Measurements from ENCODE around the gene MED13.

MED13 gene

GRCh38 chr17:62064029-62064790 is 868 bp downstream of the MED13 start:
- peak overlapping the region; percentile 89 for H3K4me2 ChIP-seq (ENCODE audit: low read length, poor library complexity, severe bottlenecking)
- H3K9me3 ChIP-seq (ENCODE audit: control insufficient read depth, low read length): no peaks in the 10 kb centered on the region
- peak overlapping the region; percentile 86 to 99 for H3K4me3 ChIP-seq (ENCODE audit: insufficient read depth in 1 of 2, low read depth in 1 of 2, low read length in 2 of 2)
- peaks cover 6% of the 10 kb centered on the region for H3K4me1 ChIP-seq (ENCODE audit: control insufficient read depth, insufficient read depth, low read depth, low read length)
- H4K8ac ChIP-seq (ENCODE audit: low read length): no peak overlapping the region
- no peak overlapping the region for H2BK5ac ChIP-seq (ENCODE audit: low read depth, low read length, poor library complexity, severe bottlenecking)
- peak overlapping the region in 1 of 2 experiments; percentile 90 for H3K4ac ChIP-seq (ENCODE audit: low read depth in 1 of 2, low read length in 2 of 2)
- H3K23ac ChIP-seq (ENCODE audit: low read length in 2 of 2): no peak overlapping the region
- no peak overlapping the region for H2BK15ac ChIP-seq (ENCODE audit: low read depth, poor library complexity, severe bottlenecking)
- no peak overlapping the region for H2BK12ac ChIP-seq (ENCODE audit: low read length in 2 of 2)
- peaks cover 7 to 26% of the 10 kb centered on the region in 2 experiments for H3K36me3 ChIP-seq (ENCODE audit: control insufficient read depth in 1 of 2, insufficient read depth in 2 of 2, low read depth in 1 of 2, low read length in 2 of 2)
- H3K18ac ChIP-seq (ENCODE audit: low read depth in 1 of 2, low read length in 2 of 2): peak overlapping the region in 1 of 2 experiments; percentile 45
- no peak overlapping the region for H2AK5ac ChIP-seq (ENCODE audit: low read length, severe bottlenecking)
- H2AFZ ChIP-seq (ENCODE audit: low read depth, low read length): no peak overlapping the region
- H3K79me1 ChIP-seq (replicated peaks; ENCODE audit: low read length, poor library complexity, severe bottlenecking): no peaks in the 10 kb centered on the region
- no peak overlapping the region for H2BK120ac ChIP-seq (ENCODE audit: low read depth, low read length)
- H3K9ac ChIP-seq (ENCODE audit: low read length): peak overlapping the region; percentile 98
- H3K27me3 ChIP-seq (ENCODE audit: control insufficient read depth in 1 of 2, insufficient read depth in 1 of 2, low read length in 2 of 2): no peaks in the 10 kb centered on the region
- H3K14ac ChIP-seq (ENCODE audit: low read length in 2 of 2): peak overlapping the region in 1 of 2 experiments; percentile 77
- H4K91ac ChIP-seq (ENCODE audit: low read length): no peak overlapping the region
- H3K27ac ChIP-seq (ENCODE audit: low read length, poor library complexity, severe bottlenecking): peak overlapping the region; percentile 80
- WGBS: 1% methylated on average over 4 of the region's 5 CpGs
- DNase-seq: peak; percentile 48

DNA sequence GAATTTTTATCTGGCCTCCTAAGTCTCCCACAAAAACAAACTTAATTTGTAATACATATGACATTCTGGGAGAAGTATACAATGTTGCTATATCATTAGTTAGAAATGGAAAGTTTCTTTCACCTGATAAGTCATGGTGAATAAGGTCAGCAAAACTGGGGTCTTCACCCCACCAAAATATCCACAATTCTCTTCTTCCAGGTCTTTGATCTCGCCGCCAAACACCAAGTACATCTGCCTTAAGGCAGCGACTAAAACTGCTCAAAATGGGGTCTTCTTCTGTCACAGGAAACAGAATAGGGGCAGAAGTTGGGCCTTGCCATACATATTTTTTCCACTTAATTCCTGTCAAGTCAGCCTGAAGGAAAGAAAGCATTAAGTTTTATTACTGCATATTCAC is 2.1 kb downstream of the MED13 start:
- H3K9ac ChIP-seq (ENCODE audit: low read length): peak overlapping the region; percentile 98
- no peak overlapping the region for H2BK12ac ChIP-seq (ENCODE audit: low read length in 2 of 2)
- H2BK5ac ChIP-seq (ENCODE audit: low read depth, low read length, poor library complexity, severe bottlenecking): no peak overlapping the region
- no peak overlapping the region for H3K23ac ChIP-seq (ENCODE audit: low read length in 2 of 2)
- H4K8ac ChIP-seq (ENCODE audit: low read length): no peak overlapping the region
- H3K18ac ChIP-seq (ENCODE audit: low read depth in 1 of 2, low read length in 2 of 2): no peak overlapping the region
- peak overlapping the region; percentile 67 for H3K4me2 ChIP-seq (ENCODE audit: low read length, poor library complexity, severe bottlenecking)
- H3K9me3 ChIP-seq (ENCODE audit: control insufficient read depth, low read length): no peaks in the 10 kb centered on the region
- peaks cover 7 to 34% of the 10 kb centered on the region in 2 experiments for H3K36me3 ChIP-seq (ENCODE audit: control insufficient read depth in 1 of 2, insufficient read depth in 2 of 2, low read depth in 1 of 2, low read length in 2 of 2)
- no peak overlapping the region for H2BK120ac ChIP-seq (ENCODE audit: low read depth, low read length)
- peak; percentile 8 for DNase-seq
- no peak overlapping the region for H2AK5ac ChIP-seq (ENCODE audit: low read length, severe bottlenecking)
- H3K14ac ChIP-seq (ENCODE audit: low read length in 2 of 2): no peak overlapping the region
- no peaks in the 10 kb centered on the region for H3K27me3 ChIP-seq (ENCODE audit: control insufficient read depth in 1 of 2, insufficient read depth in 1 of 2, low read length in 2 of 2)
- no peak overlapping the region for H4K91ac ChIP-seq (ENCODE audit: low read length)
- no peak overlapping the region for H2AFZ ChIP-seq (ENCODE audit: low read depth, low read length)
- no peak overlapping the region for H2BK15ac ChIP-seq (ENCODE audit: low read depth, poor library complexity, severe bottlenecking)
- H3K4me1 ChIP-seq (ENCODE audit: control insufficient read depth, insufficient read depth, low read depth, low read length): peaks cover 6% of the 10 kb centered on the region
- no peaks in the 10 kb centered on the region for H3K79me1 ChIP-seq (replicated peaks; ENCODE audit: low read length, poor library complexity, severe bottlenecking)
- H3K27ac ChIP-seq (ENCODE audit: low read length, poor library complexity, severe bottlenecking): no peak overlapping the region
- no peak overlapping the region for H3K4ac ChIP-seq (ENCODE audit: low read depth in 1 of 2, low read length in 2 of 2)
- WGBS: 54% methylated on average over 3 of the region's 3 CpGs
- peak overlapping the region in 1 of 2 experiments; percentile 99 for H3K4me3 ChIP-seq (ENCODE audit: insufficient read depth in 1 of 2, low read depth in 1 of 2, low read length in 2 of 2)

DNA sequence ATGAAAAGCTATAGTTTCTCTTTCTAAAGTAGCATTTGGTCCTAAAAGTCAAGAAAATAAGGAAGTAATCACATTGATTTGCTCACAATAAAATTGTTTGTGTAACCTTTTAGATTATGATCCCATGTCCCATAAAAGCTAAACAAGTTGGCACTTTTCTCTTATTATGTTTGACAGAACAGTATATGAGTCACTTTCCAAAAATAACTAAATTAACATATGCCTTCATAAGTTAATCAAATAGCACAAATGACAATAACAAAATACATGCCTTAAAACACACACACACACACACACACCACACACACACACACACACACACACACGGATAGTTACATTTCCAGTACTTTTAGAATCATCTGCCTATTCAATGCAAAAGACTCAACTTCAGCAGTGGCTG is 2.8 kb downstream of the MED13 start:
- Histone ChIP-seq H2AFZ (ENCODE audit: low read depth, low read length) (no peak overlapping the region), H3K9ac (ENCODE audit: low read length) (peak overlapping the region; percentile 98), H3K27ac (ENCODE audit: low read length, poor library complexity, severe bottlenecking) (no peak overlapping the region), H3K9me3 (ENCODE audit: control insufficient read depth, low read length) (no peaks in the 10 kb centered on the region), H3K36me3 (ENCODE audit: control insufficient read depth in 1 of 2, insufficient read depth in 2 of 2, low read depth in 1 of 2, low read length in 2 of 2) (peaks cover 7 to 34% of the 10 kb centered on the region in 2 experiments), H4K8ac (ENCODE audit: low read length) (no peak overlapping the region), H3K4me2 (ENCODE audit: low read length, poor library complexity, severe bottlenecking) (peak overlapping the region; percentile 34), H2BK120ac (ENCODE audit: low read depth, low read length) (no peak overlapping the region), H4K91ac (ENCODE audit: low read length) (no peak overlapping the region), H3K18ac (ENCODE audit: low read depth in 1 of 2, low read length in 2 of 2) (no peak overlapping the region), H3K4me3 (ENCODE audit: insufficient read depth in 1 of 2, low read depth in 1 of 2, low read length in 2 of 2) (peak overlapping the region in 1 of 2 experiments; percentile 99), H2BK15ac (ENCODE audit: low read depth, poor library complexity, severe bottlenecking) (no peak overlapping the region), H2AK5ac (ENCODE audit: low read length, severe bottlenecking) (no peak overlapping the region), H2BK12ac (ENCODE audit: low read length in 2 of 2) (no peak overlapping the region), H3K23ac (ENCODE audit: low read length in 2 of 2) (no peak overlapping the region), H3K4ac (ENCODE audit: low read depth in 1 of 2, low read length in 2 of 2) (no peak overlapping the region), H3K14ac (ENCODE audit: low read length in 2 of 2) (no peak overlapping the region), H2BK5ac (ENCODE audit: low read depth, low read length, poor library complexity, severe bottlenecking) (no peak overlapping the region), H3K27me3 (ENCODE audit: control insufficient read depth in 1 of 2, insufficient read depth in 1 of 2, low read length in 2 of 2) (no peaks in the 10 kb centered on the region), H3K4me1 (ENCODE audit: control insufficient read depth, insufficient read depth, low read depth, low read length) (peaks cover 4% of the 10 kb centered on the region), H3K79me1 (replicated peaks; ENCODE audit: low read length, poor library complexity, severe bottlenecking) (no peaks in the 10 kb centered on the region)
- peak; percentile 37 for DNase-seq
- WGBS: 32% methylated on average over 1 of the region's 1 CpG

DNA sequence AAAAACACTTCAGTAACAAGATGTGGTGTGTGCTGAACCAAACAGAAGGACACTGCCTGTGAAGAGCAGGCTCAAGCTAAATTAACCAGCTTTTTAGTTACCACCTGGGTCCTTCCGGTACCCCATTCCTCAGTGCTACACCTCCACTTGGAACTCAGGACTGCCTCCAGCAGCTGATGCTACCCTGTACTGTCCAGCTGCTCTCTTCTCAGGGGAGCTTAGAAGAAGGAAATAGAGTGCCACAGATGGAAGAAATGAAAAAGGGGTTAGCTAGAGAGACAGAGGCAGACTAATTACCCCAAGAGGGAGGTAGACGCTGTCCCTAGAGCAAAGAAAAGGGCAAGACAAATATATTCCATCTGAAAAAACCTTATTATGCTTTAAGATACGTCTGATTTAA is 5.7 kb downstream of the MED13 start:
- Histone ChIP-seq H3K79me1 (replicated peaks; ENCODE audit: low read length, poor library complexity, severe bottlenecking) (no peaks in the 10 kb centered on the region), H2BK15ac (ENCODE audit: low read depth, poor library complexity, severe bottlenecking) (no peak overlapping the region), H2AK5ac (ENCODE audit: low read length, severe bottlenecking) (no peak overlapping the region), H4K8ac (ENCODE audit: low read length) (no peak overlapping the region), H2BK12ac (ENCODE audit: low read length in 2 of 2) (no peak overlapping the region), H3K27me3 (ENCODE audit: control insufficient read depth in 1 of 2, insufficient read depth in 1 of 2, low read length in 2 of 2) (no peaks in the 10 kb centered on the region), H3K9me3 (ENCODE audit: control insufficient read depth, low read length) (no peaks in the 10 kb centered on the region), H3K14ac (ENCODE audit: low read length in 2 of 2) (no peak overlapping the region), H4K91ac (ENCODE audit: low read length) (no peak overlapping the region), H2AFZ (ENCODE audit: low read depth, low read length) (no peak overlapping the region), H2BK5ac (ENCODE audit: low read depth, low read length, poor library complexity, severe bottlenecking) (no peak overlapping the region), H3K4me2 (ENCODE audit: low read length, poor library complexity, severe bottlenecking) (no peak overlapping the region), H3K4ac (ENCODE audit: low read depth in 1 of 2, low read length in 2 of 2) (no peak overlapping the region), H3K27ac (ENCODE audit: low read length, poor library complexity, severe bottlenecking) (no peak overlapping the region), H3K9ac (ENCODE audit: low read length) (peak overlapping the region; percentile 48), H2BK120ac (ENCODE audit: low read depth, low read length) (no peak overlapping the region), H3K36me3 (ENCODE audit: control insufficient read depth in 1 of 2, insufficient read depth in 2 of 2, low read depth in 1 of 2, low read length in 2 of 2) (peaks cover 13 to 51% of the 10 kb centered on the region in 2 experiments), H3K4me1 (ENCODE audit: control insufficient read depth, insufficient read depth, low read depth, low read length) (peaks cover 6% of the 10 kb centered on the region), H3K18ac (ENCODE audit: low read depth in 1 of 2, low read length in 2 of 2) (no peak overlapping the region), H3K23ac (ENCODE audit: low read length in 2 of 2) (no peak overlapping the region), H3K4me3 (ENCODE audit: insufficient read depth in 1 of 2, low read depth in 1 of 2, low read length in 2 of 2) (no peak overlapping the region)
- WGBS: 100% methylated on average over 1 of the region's 3 CpGs
- DNase-seq: no peak
